IMR-90 (cell line): Measurements from ENCODE around the gene NAB2. TPM values are rescaled to one million over a fixed set of nuclear protein-coding genes. Genes with fewer than 3 reads are reported as not detected.

Experiments
- ATAC-seq: fragments of 200-7000 bp; cut with Tn5 transposase; 2 replicates; pipeline ENCODE4 v1.9.1; 2020; ENCODE audit warnings: low read depth, mild to moderate bottlenecking, moderate library complexity
- BruUV-seq: library from RNA; stranded (reverse); fragments of 400-500 nt; replicated peaks from 2 replicates; lab custom pipeline; 2021; lab: Mats Ljungman, UMichigan
- CTCF ChIA-PET: fragments of 300-600 bp; formaldehyde crosslinking; extraction: SDS; loops from one replicate; lab custom pipeline; 2021; ENCODE audit warnings: antibody characterized with exemption; lab: Yijun Ruan, JAX
- POLR2A ChIA-PET: fragments of 300-600 bp; sonication (Branson Sonifier 250); formaldehyde crosslinking; loops from one replicate; lab custom pipeline; 2022; ENCODE audit warnings: antibody characterized with exemption; ENCODE audit not compliant: unreplicated experiment; lab: Charles Lee
- DNase-seq: peaks from one replicate; pipeline ENCODE4 v3.0.0; 2013
- H2AFZ ChIP-seq: replicated peaks from 2 replicates; pipeline ENCODE3; 2013; ENCODE audit warnings: low read length, mild to moderate bottlenecking; ENCODE audit not compliant: poor library complexity
- H2AK5ac ChIP-seq: 2 replicates; pipeline ENCODE4 v1.6.1; 2013; ENCODE audit warnings: low read depth, low read length, inconsistent platforms
- H2AK9ac ChIP-seq: replicated peaks from 2 replicates; pipeline ENCODE3; 2013; ENCODE audit warnings: mild to moderate bottlenecking, low read depth, low read length, moderate library complexity; ENCODE audit not compliant: poor library complexity
- H2BK120ac ChIP-seq: 2 replicates; pipeline ENCODE4 v1.6.1; 2013; ENCODE audit warnings: low read depth, low read length, inconsistent platforms
- H2BK15ac ChIP-seq: 3 replicates; pipeline ENCODE4 v1.6.1; 2013; ENCODE audit warnings: low read depth, low read length, inconsistent platforms
- H2BK20ac ChIP-seq: 2 replicates; pipeline ENCODE4 v1.6.1; 2013; ENCODE audit warnings: low read depth, mild to moderate bottlenecking, inconsistent platforms, low read length, moderate library complexity
- H2BK5ac ChIP-seq: 2 replicates; pipeline ENCODE4 v1.6.1; 2013; ENCODE audit warnings: mild to moderate bottlenecking, low read depth, low read length, inconsistent platforms; ENCODE audit not compliant: poor library complexity, severe bottlenecking
- H3K14ac ChIP-seq: replicated peaks from 2 replicates; pipeline ENCODE4 v1.6.1; 2013; ENCODE audit warnings: low read depth, low read length, inconsistent platforms
- H3K18ac ChIP-seq: 2 replicates; pipeline ENCODE4 v1.6.1; 2013; ENCODE audit warnings: low read depth, low read length, control low read depth
- H3K23ac ChIP-seq: 2 replicates; pipeline ENCODE4 v1.6.1; 2013; ENCODE audit warnings: low read depth, low read length, inconsistent platforms
- H3K27ac ChIP-seq: 2 replicates; pipeline ENCODE4 v1.5.1; 2013; ENCODE audit warnings: mild to moderate bottlenecking, control low read depth, low read length; ENCODE audit not compliant: insufficient read depth
- H3K27me3 ChIP-seq: 2 replicates; pipeline ENCODE4 v1.6.1; 2013; ENCODE audit warnings: low read length; ENCODE audit not compliant: control insufficient read depth, insufficient read depth
- H3K36me3 ChIP-seq: 2 replicates; pipeline ENCODE4 v1.6.1; 2013; ENCODE audit warnings: low read length, mixed read lengths; ENCODE audit not compliant: control insufficient read depth, insufficient read depth
- H3K4ac ChIP-seq: 2 replicates; pipeline ENCODE4 v1.6.1; 2013; ENCODE audit warnings: low read depth, low read length, inconsistent platforms
- H3K4me1 ChIP-seq: 2 replicates; pipeline ENCODE4 v1.6.1; 2013; ENCODE audit warnings: low read length, mixed read lengths; ENCODE audit not compliant: control insufficient read depth, insufficient read depth
- H3K4me2 ChIP-seq: 2 replicates; pipeline ENCODE4 v1.6.1; 2013; ENCODE audit warnings: low read depth, mild to moderate bottlenecking, control low read depth, low read length, moderate library complexity
- H3K4me3 ChIP-seq: 2 replicates; pipeline ENCODE4 v1.5.1; 2013; ENCODE audit warnings: low read depth, mild to moderate bottlenecking, control low read depth, low read length, moderate library complexity; ENCODE audit not compliant: insufficient read depth
- H3K56ac ChIP-seq: 2 replicates; pipeline ENCODE4 v1.6.1; 2013; ENCODE audit warnings: low read length, inconsistent platforms; ENCODE audit not compliant: insufficient read depth; ENCODE audit errors: extremely low read depth
- H3K79me1 ChIP-seq, 2 experiments: 2 replicates each; pipeline ENCODE4 v1.6.1; 2013; ENCODE audit warnings: low read length in 2 of 2, inconsistent platforms in 1 of 2, low read depth in 1 of 2
- H3K9ac ChIP-seq: 2 replicates; pipeline ENCODE4 v1.6.1; 2013; ENCODE audit warnings: low read depth, low read length, control low read depth
- H3K9me1 ChIP-seq: 2 replicates; pipeline ENCODE4 v1.6.1; 2013; ENCODE audit warnings: low read length, inconsistent platforms; ENCODE audit not compliant: insufficient read depth
- H3K9me3 ChIP-seq: 2 replicates; pipeline ENCODE4 v1.6.1; 2013; ENCODE audit warnings: low read length; ENCODE audit not compliant: control insufficient read depth, insufficient read depth
- H4K20me1 ChIP-seq: 2 replicates; pipeline ENCODE4 v1.6.1; 2013; ENCODE audit warnings: low read length, inconsistent platforms; ENCODE audit not compliant: insufficient read depth
- H4K5ac ChIP-seq: 2 replicates; pipeline ENCODE4 v1.6.1; 2013; ENCODE audit warnings: mild to moderate bottlenecking, low read depth, low read length, control low read depth
- H4K8ac ChIP-seq, 2 experiments: 2 replicates each; pipeline ENCODE4 v1.6.1; 2013; ENCODE audit warnings: low read depth in 2 of 2, low read length in 2 of 2, control low read depth in 1 of 2, inconsistent platforms in 1 of 2
- H4K91ac ChIP-seq: 2 replicates; pipeline ENCODE4 v1.6.1; 2013; ENCODE audit warnings: low read depth, low read length, inconsistent platforms; ENCODE audit not compliant: insufficient read depth
- WGBS, 2 experiments: methylation state at CpG; one replicate each; pipeline versions ENCODE4 v1.1.5 to v1.1.7; 2013; ENCODE audit warnings: missing lambda C conversion rate in 2 of 2; ENCODE audit not compliant: insufficient read length in 1 of 2; ENCODE audit errors: extremely low coverage in 2 of 2; 5-methylcytosine and 5-hydroxymethylcytosine counted together
- dilution Hi-C: fragments of 300-500 bp; cut with HindIII; formaldehyde crosslinking; loops from one replicate; pipeline ENCODE4 v1.14.3; 2018; ENCODE audit warnings: low sequenced_read_pairs; ENCODE audit not compliant: unreplicated experiment
- in situ Hi-C: fragments of 300-500 bp; cut with MboI; formaldehyde crosslinking; loops from 3 replicates; pipeline ENCODE4 v1.14.3; 2019; ENCODE audit warnings: low sequenced_read_pairs, inconsistent platforms, mixed read lengths
- intact Hi-C: fragments of 100-400 bp; cut with micrococcal nuclease; formaldehyde crosslinking; loops from 2 replicates; pipeline ENCODE4 v1.10.0; 2022
- polyA plus RNA-seq, 3 experiments: library from polyadenylated mRNA; depleted of rRNA; stranded (reverse); fragments of >200 nt; gene quantifications; 2 replicates each; pipeline ENCODE4 v1.2.3, GENCODE V29; 2012; ENCODE audit warnings: low replicate concordance in 1 of 3
- total RNA-seq: library from RNA; depleted of rRNA; stranded (reverse); fragments of >200 nt; gene quantifications from 2 replicates; pipeline ENCODE4 v1.2.3, GENCODE V29; 2012
- TF ChIP-seq, protein P1 (sequence below): fragments of 150-350 bp; IDR thresholded peaks from 2 replicates; pipeline ENCODE4 v1.6.1; 2017; ENCODE audit warnings: mild to moderate bottlenecking, antibody characterized with exemption, low read length, low read depth

NAB2 gene
- total and polyA plus RNA-seq, 2 of the 4 experiments (the other 2 are of a cell fraction), result 65.1 to 68.8 TPM

DNA sequence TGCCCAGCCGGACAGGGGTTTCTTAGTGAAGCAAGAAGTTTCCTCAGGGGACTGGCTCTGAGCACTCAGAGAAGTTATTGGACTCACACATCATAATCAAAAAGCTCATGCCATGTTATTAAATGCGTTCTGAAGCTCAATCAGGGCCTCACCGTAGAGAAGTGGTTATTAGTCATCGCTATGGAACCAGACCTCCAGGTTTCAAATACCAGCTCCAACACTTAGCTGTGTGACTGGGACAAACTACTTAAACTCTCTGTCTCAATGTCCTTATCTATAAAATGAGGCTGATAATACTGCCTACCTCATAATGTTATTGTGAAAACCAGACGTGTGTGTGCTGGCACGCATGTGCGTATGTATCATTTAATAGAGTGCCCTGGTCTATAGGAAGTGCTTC, 14.9 kb downstream of the NAB2 start:
- no peak overlapping the region for H2BK5ac ChIP-seq
- no peak overlapping the region for H4K5ac ChIP-seq
- H3K79me1 ChIP-seq, result peaks cover 9 to 36% of the 10 kb centered on the region in 2 experiments; a peak in 3 of 4 replicates
- H3K4me2 ChIP-seq, result no peak overlapping the region
- no peaks in the 10 kb centered on the region for H3K27me3 ChIP-seq
- peaks cover 10% of the 10 kb centered on the region; the same call in 1 of the 2 replicates for H4K20me1 ChIP-seq
- WGBS, 2 experiments, result no CpG with 5 or more reads among the region's 7 CpGs
- in situ Hi-C loops, result no loop called here
- H4K91ac ChIP-seq, result no peak overlapping the region
- no peak overlapping the region for H3K18ac ChIP-seq
- no peak overlapping the region for H2BK15ac ChIP-seq
- no peak overlapping the region for H4K8ac ChIP-seq
- no peak for ATAC-seq
- no peak overlapping the region for H2AFZ ChIP-seq
- intact Hi-C loops, result no loop called here
- no peak overlapping the region for H3K4ac ChIP-seq
- peaks cover 11% of the 10 kb centered on the region; the same call in 1 of the 2 replicates for H3K9me1 ChIP-seq
- H3K56ac ChIP-seq, result no peak overlapping the region
- peaks cover 3% of the 10 kb centered on the region for H3K4me1 ChIP-seq
- H3K36me3 ChIP-seq, result peaks cover 60% of the 10 kb centered on the region
- peak overlapping the region; percentile 6 for H2AK9ac ChIP-seq
- H3K27ac ChIP-seq, result no peak overlapping the region
- no peak overlapping the region for H2AK5ac ChIP-seq
- no peaks in the 10 kb centered on the region for H3K9me3 ChIP-seq
- no TSS peak for BruUV-seq
- no peak overlapping the region for H2BK120ac ChIP-seq
- ChIA-PET CTCF (no interaction called here), POLR2A (interaction anchor here (1.4 kb wide), 1 partner anchor 10 kb away, joined by 4 read pairs; no protein-coding TSS in a partner anchor)
- dilution Hi-C loops, result no loop called here
- H3K14ac ChIP-seq, result no peak overlapping the region
- TF ChIP-seq, protein P1, sequence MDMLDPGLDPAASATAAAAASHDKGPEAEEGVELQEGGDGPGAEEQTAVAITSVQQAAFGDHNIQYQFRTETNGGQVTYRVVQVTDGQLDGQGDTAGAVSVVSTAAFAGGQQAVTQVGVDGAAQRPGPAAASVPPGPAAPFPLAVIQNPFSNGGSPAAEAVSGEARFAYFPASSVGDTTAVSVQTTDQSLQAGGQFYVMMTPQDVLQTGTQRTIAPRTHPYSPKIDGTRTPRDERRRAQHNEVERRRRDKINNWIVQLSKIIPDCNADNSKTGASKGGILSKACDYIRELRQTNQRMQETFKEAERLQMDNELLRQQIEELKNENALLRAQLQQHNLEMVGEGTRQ, result no peak
- no peak for DNase-seq
- H2BK20ac ChIP-seq, result no peak overlapping the region
- no peak overlapping the region for H3K23ac ChIP-seq
- no peak overlapping the region for H3K4me3 ChIP-seq
- H3K9ac ChIP-seq, result no peak overlapping the region
